ENCODE results near the gene ODAD4.

- TF ChIP-seq POLR2A (IDR thresholded peaks at IDR 0.05; ENCODE audit: low read depth, low read length), result no peak
- TF ChIP-seq, protein P1, sequence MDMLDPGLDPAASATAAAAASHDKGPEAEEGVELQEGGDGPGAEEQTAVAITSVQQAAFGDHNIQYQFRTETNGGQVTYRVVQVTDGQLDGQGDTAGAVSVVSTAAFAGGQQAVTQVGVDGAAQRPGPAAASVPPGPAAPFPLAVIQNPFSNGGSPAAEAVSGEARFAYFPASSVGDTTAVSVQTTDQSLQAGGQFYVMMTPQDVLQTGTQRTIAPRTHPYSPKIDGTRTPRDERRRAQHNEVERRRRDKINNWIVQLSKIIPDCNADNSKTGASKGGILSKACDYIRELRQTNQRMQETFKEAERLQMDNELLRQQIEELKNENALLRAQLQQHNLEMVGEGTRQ (IDR thresholded peaks at IDR 0.05; ENCODE audit: low read depth, low read length), result no peak
- TF ChIP-seq CTCF (conservative IDR thresholded peaks at IDR 0.05; ENCODE audit: low read depth, low read length), result no peak
- TF ChIP-seq RAD21 (IDR thresholded peaks at IDR 0.05; ENCODE audit: low read length), result no peak
- no peak for TF ChIP-seq CEBPB (IDR thresholded peaks at IDR 0.05; ENCODE audit: low read depth, low read length)
- TF ChIP-seq RCOR1 (IDR thresholded peaks at IDR 0.05; ENCODE audit: insufficient replicate concordance, low read length), result no peak
- TF ChIP-seq, protein P2, sequence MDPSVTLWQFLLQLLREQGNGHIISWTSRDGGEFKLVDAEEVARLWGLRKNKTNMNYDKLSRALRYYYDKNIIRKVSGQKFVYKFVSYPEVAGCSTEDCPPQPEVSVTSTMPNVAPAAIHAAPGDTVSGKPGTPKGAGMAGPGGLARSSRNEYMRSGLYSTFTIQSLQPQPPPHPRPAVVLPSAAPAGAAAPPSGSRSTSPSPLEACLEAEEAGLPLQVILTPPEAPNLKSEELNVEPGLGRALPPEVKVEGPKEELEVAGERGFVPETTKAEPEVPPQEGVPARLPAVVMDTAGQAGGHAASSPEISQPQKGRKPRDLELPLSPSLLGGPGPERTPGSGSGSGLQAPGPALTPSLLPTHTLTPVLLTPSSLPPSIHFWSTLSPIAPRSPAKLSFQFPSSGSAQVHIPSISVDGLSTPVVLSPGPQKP (IDR thresholded peaks at IDR 0.05; ENCODE audit: borderline replicate concordance, low read depth, low read length), result no peak
- TF ChIP-seq NFE2L2 (IDR thresholded peaks at IDR 0.05; ENCODE audit: low read depth, low read length), result no peak
- TF ChIP-seq RFX5 (IDR thresholded peaks at IDR 0.05; ENCODE audit: low read depth, low read length), result no peak
These were observed 28.6 kb downstream of the ODAD4 start for GRCh38 chr17:41959030-41959335.
